OCI-LY7 (cell line): Measurements from ENCODE around the gene FMNL3. TPM values are rescaled to one million over a fixed set of nuclear protein-coding genes. Genes with fewer than 3 reads are reported as not detected.
"Not testable (repeated sequence)": the region's sequence is repeated elsewhere in the genome, so short reads cannot be mapped to it uniquely, and the experiment has no call there.

Source experiments
- BruUV-seq: library from RNA; stranded (reverse); fragments of 400-500 nt; replicated peaks from 2 replicates; lab custom pipeline; 2021; lab: Mats Ljungman, UMichigan
- CTCF ChIA-PET: fragments of 300-600 bp; sonication (Branson Sonifier 250); formaldehyde crosslinking; loops from one replicate; lab custom pipeline; 2022; ENCODE audit warnings: antibody characterized with exemption; ENCODE audit not compliant: unreplicated experiment; lab: Charles Lee
- POLR2A ChIA-PET: fragments of 300-600 bp; sonication (Branson Sonifier 250); formaldehyde crosslinking; loops from one replicate; lab custom pipeline; 2022; ENCODE audit warnings: antibody characterized with exemption; lab: Charles Lee
- DNase-seq: peaks from one replicate; pipeline ENCODE4 v3.0.0-alpha.2; 2015; ENCODE audit warnings: low spot score
- H2AFZ ChIP-seq: fragments of 200-600 bp; sonication (generic), shearing (Covaris generic); 2 replicates; pipeline ENCODE4 v1.6.1; 2014; ENCODE audit warnings: mild to moderate bottlenecking, antibody characterized with exemption, low read length, moderate library complexity
- H3K27ac ChIP-seq: fragments of 200-600 bp; sonication (generic); 2 replicates; pipeline ENCODE4 v1.5.1; 2014; ENCODE audit warnings: mixed run types, low read depth, mild to moderate bottlenecking, moderate library complexity, low read length, inconsistent platforms; ENCODE audit not compliant: poor library complexity, severe bottlenecking
- H3K36me3 ChIP-seq: fragments of 200-600 bp; sonication (generic); 2 replicates; pipeline ENCODE4 v1.6.1; 2014; ENCODE audit warnings: mild to moderate bottlenecking, antibody characterized with exemption, low read length, moderate library complexity, mixed read lengths; ENCODE audit not compliant: insufficient read depth
- H3K4me1 ChIP-seq: fragments of 200-600 bp; sonication (generic); 2 replicates; pipeline ENCODE4 v1.5.1; 2014; ENCODE audit warnings: mild to moderate bottlenecking, low read length; ENCODE audit not compliant: insufficient read depth, poor library complexity, severe bottlenecking
- H3K4me2 ChIP-seq: fragments of 200-600 bp; sonication (generic); 2 replicates; pipeline ENCODE4 v1.6.1; 2014; ENCODE audit warnings: mild to moderate bottlenecking, low read length
- H3K4me3 ChIP-seq: fragments of 200-600 bp; sonication (generic); 2 replicates; pipeline ENCODE4 v1.5.1; 2014; ENCODE audit warnings: mild to moderate bottlenecking, low read depth, low read length; ENCODE audit not compliant: poor library complexity, severe bottlenecking
- H3K79me2 ChIP-seq: fragments of 200-600 bp; sonication (generic); 2 replicates; pipeline ENCODE4 v1.6.1; 2016; ENCODE audit warnings: low read depth, mild to moderate bottlenecking, low read length, moderate library complexity, mixed read lengths; ENCODE audit not compliant: insufficient read depth
- H3K9me2 ChIP-seq: fragments of 200-600 bp; sonication (generic); 2 replicates; pipeline ENCODE4 v1.6.1; 2016; ENCODE audit warnings: mild to moderate bottlenecking, low read length, mixed read lengths; ENCODE audit not compliant: insufficient read depth
- H3K9me3 ChIP-seq: fragments of 200-600 bp; sonication (generic); 2 replicates; pipeline ENCODE4 v1.6.1; 2014; ENCODE audit warnings: mild to moderate bottlenecking, mixed run types, low read length, mixed read lengths
- H4K20me1 ChIP-seq: fragments of 200-600 bp; sonication (generic); 2 replicates; pipeline ENCODE4 v1.6.1; 2014; ENCODE audit warnings: mild to moderate bottlenecking, antibody characterized with exemption, low read length, moderate library complexity, mixed read lengths; ENCODE audit not compliant: insufficient read depth
- EZH2phosphoT487 ChIP-seq: fragments of 200-600 bp; sonication (generic); IDR thresholded peaks from 2 replicates; pipeline ENCODE4 v1.6.1; 2018; ENCODE audit warnings: low read depth, borderline replicate concordance, mild to moderate bottlenecking, mixed run types, antibody characterized with exemption, low read length, moderate library complexity, mixed read lengths
- intact Hi-C: fragments of 100-400 bp; cut with micrococcal nuclease; formaldehyde crosslinking; loops from one replicate; pipeline ENCODE4 v1.10.0; 2022; ENCODE audit not compliant: unreplicated experiment
- total RNA-seq, 2 experiments: library from RNA; depleted of rRNA in 1 of 2; stranded (reverse); fragments of >200 nt in 1 of 2; shearing (Covaris generic) in 1 of 2; gene quantifications; 2 replicates each; pipeline ENCODE4 v1.2.3, GENCODE V29; 2014 to 2022
- TF ChIP-seq, protein P1 (sequence below): fragments of 200-600 bp; sonication (generic); conservative IDR thresholded peaks from 2 replicates; pipeline ENCODE4 v1.5.1; 2014; ENCODE audit warnings: mild to moderate bottlenecking, antibody characterized with exemption, low read length, moderate library complexity, mixed read lengths

Gene FMNL3
- total RNA-seq, 2 experiments from 2014 or later, result 13.8 to 28.7 TPM

DNA sequence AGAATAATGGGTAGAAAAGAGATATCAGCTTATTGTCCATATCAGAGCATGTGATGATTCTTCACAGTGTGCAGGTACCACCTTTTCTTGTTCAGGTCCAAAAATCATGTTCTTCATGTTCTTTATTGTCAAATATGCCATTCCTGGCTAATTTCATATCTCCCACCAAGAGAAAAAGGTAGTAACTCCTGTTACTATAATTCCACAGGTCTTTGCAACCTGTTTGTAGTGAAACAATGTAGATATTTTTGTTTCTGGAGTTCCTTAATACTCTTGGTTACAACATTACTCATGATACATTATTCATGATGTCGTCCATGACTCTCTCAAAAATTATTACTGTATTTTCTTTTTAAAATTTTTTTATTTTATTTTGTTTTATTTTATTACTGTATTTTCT is 22.8 kb upstream of the FMNL3 start:
- Histone ChIP-seq H3K9me2 (no peaks in the 10 kb centered on the region), H3K79me2 (no peaks in the 10 kb centered on the region), H3K27ac (no peak overlapping the region), H2AFZ (no peak overlapping the region), H3K4me1 (no peaks in the 10 kb centered on the region), H3K4me3 (no peak overlapping the region), H4K20me1 (no peaks in the 10 kb centered on the region), H3K9me3 (no peaks in the 10 kb centered on the region), H3K36me3 (no peaks in the 10 kb centered on the region), H3K4me2 (no peak overlapping the region)
- TF ChIP-seq EZH2phosphoT487, result no peak
- TF ChIP-seq, protein P1, sequence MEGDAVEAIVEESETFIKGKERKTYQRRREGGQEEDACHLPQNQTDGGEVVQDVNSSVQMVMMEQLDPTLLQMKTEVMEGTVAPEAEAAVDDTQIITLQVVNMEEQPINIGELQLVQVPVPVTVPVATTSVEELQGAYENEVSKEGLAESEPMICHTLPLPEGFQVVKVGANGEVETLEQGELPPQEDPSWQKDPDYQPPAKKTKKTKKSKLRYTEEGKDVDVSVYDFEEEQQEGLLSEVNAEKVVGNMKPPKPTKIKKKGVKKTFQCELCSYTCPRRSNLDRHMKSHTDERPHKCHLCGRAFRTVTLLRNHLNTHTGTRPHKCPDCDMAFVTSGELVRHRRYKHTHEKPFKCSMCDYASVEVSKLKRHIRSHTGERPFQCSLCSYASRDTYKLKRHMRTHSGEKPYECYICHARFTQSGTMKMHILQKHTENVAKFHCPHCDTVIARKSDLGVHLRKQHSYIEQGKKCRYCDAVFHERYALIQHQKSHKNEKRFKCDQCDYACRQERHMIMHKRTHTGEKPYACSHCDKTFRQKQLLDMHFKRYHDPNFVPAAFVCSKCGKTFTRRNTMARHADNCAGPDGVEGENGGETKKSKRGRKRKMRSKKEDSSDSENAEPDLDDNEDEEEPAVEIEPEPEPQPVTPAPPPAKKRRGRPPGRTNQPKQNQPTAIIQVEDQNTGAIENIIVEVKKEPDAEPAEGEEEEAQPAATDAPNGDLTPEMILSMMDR, result no peak
- POLR2A ChIA-PET, result interaction anchor here (0.6 kb wide), 1 partner anchor 13 kb away, joined by 3 read pairs; no protein-coding TSS in a partner anchor
- BruUV-seq, result no TSS peak
- intact Hi-C loops, result no loop called here
- DNase-seq, result no peak
- CTCF ChIA-PET, result no interaction called here

DNA sequence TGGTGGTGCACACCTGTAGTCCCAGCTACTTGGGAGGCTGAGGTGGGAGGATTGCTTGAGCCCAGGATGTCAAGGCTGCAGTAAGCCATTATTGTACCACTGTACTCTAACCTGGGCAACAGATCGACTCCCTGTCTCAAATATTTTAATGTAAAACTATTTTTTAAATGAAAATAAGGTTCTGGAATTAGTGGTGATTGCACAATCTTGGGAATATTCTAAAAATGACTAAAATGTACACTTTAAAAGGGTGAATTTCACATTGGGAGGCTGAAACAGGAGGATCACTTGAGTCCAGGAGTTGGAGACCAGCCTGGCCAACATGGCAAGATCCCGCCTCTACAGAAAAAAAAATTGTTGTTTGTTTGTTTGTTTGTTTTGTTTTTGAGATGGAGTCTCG is 21.2 kb upstream of the FMNL3 start:
- CTCF ChIA-PET, result no interaction called here
- BruUV-seq, result no TSS peak

DNA sequence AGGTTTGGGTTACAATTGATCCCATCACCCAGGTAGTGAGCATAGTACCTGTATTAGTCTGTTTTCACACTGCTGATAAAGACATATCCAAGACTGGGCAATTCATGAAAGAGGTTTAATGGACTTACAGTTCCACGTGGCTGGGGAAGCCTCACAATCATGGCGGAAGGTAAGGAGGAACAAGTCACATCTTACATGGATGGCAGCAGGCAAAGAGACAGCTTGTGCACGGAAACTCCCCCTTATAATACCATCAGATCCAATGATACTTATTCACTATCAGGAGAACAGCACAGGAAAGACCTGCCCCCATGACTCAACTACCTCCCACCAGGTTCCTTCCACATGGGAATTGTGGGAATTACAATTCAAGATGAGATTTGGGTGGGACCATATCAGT is 14.2 kb upstream of the FMNL3 start:
- H4K20me1 ChIP-seq, H3K9me2 ChIP-seq, H3K9me3 ChIP-seq, H3K4me1 ChIP-seq, POLR2A ChIA-PET, H3K4me3 ChIP-seq, H3K27ac ChIP-seq, CTCF ChIA-PET, DNase-seq, H3K36me3 ChIP-seq, intact Hi-C loops, H2AFZ ChIP-seq, H3K79me2 ChIP-seq, BruUV-seq, H3K4me2 ChIP-seq: not testable (repeated sequence)

More for the DNA sequence above, 21.2 kb upstream of the FMNL3 start:
- Histone ChIP-seq H4K20me1 (no peaks in the 10 kb centered on the region), H3K4me3 (no peak overlapping the region), H3K9me3 (no peaks in the 10 kb centered on the region), H3K36me3 (no peaks in the 10 kb centered on the region), H3K4me1 (no peaks in the 10 kb centered on the region), H3K27ac (no peak overlapping the region), H3K79me2 (no peaks in the 10 kb centered on the region), H2AFZ (no peak overlapping the region), H3K4me2 (no peak overlapping the region), H3K9me2 (no peaks in the 10 kb centered on the region)
- no peak for DNase-seq
- intact Hi-C loops, result no loop called here
- TF ChIP-seq, protein P1, result no peak
- no peak for TF ChIP-seq EZH2phosphoT487
- POLR2A ChIA-PET, result no interaction called here
